Keratinocyte (primary cell): Measurements from ENCODE around the gene AXIN1. TPM values are rescaled to one million over a fixed set of nuclear protein-coding genes. Genes with fewer than 3 reads are reported as not detected.

Source experiments
- DNase-seq: peaks from one replicate; pipeline ENCODE4 v3.0.0-alpha.2; 2011; ENCODE audit warnings: low read depth, missing footprints, low spot score
- FAIRE-seq: peaks from 2 replicates; lab custom pipeline; 2011; peaks lifted over from hg19 to GRCh38; lab: Jason Lieb, UNC
- H2AFZ ChIP-seq: 2 replicates; pipeline ENCODE4 v1.6.0; 2012; ENCODE audit warnings: low read length, control low read depth, inconsistent platforms; ENCODE audit not compliant: control insufficient read depth
- H3K27ac ChIP-seq: 2 replicates; pipeline ENCODE4 v1.5.1; 2011; ENCODE audit warnings: low read length; ENCODE audit not compliant: control insufficient read depth, insufficient read depth
- H3K27me3 ChIP-seq: 3 replicates; pipeline ENCODE4 v1.6.0; 2011; ENCODE audit warnings: low read length; ENCODE audit not compliant: control insufficient read depth, insufficient read depth; ENCODE audit errors: extremely low read depth
- H3K36me3 ChIP-seq, 2 experiments: 2 replicates in 1 of 2; 3 replicates in 1 of 2; pipeline ENCODE4 v1.5.1; 2011; ENCODE audit warnings: low read length in 2 of 2, mild to moderate bottlenecking in 1 of 2; ENCODE audit not compliant: control insufficient read depth in 2 of 2, insufficient read depth in 2 of 2; ENCODE audit errors: extremely low read depth in 1 of 2
- H3K4me1 ChIP-seq: 3 replicates; pipeline ENCODE4 v1.5.1; 2011; ENCODE audit warnings: low read length; ENCODE audit not compliant: control insufficient read depth, insufficient read depth; ENCODE audit errors: extremely low read depth
- H3K4me2 ChIP-seq: 3 replicates; pipeline ENCODE4 v1.6.0; 2011; ENCODE audit warnings: low read depth, low read length; ENCODE audit not compliant: control insufficient read depth, insufficient read depth; ENCODE audit errors: extremely low read depth
- H3K4me3 ChIP-seq, 3 experiments: fragments of 200-600 bp in 1 of 3; sonication (generic) in 1 of 3; 2 replicates in 2 of 3; 3 replicates in 1 of 3; pipeline ENCODE4 v1.5.1; 2011 to 2016; ENCODE audit warnings: low read length in 3 of 3, mild to moderate bottlenecking in 3 of 3, control low read depth in 2 of 3, inconsistent platforms in 1 of 3, low read depth in 1 of 3, mixed read lengths in 1 of 3, mixed run types in 1 of 3, moderate library complexity in 1 of 3; ENCODE audit not compliant: control insufficient read depth in 2 of 3, insufficient read depth in 2 of 3; ENCODE audit errors: extremely low read depth in 1 of 3
- H3K79me2 ChIP-seq: 2 replicates; pipeline ENCODE4 v1.6.0; 2012; ENCODE audit warnings: low read length; ENCODE audit not compliant: control insufficient read depth, insufficient read depth
- H3K9ac ChIP-seq: 3 replicates; pipeline ENCODE4 v1.6.0; 2011; ENCODE audit warnings: low read length; ENCODE audit not compliant: control insufficient read depth, insufficient read depth; ENCODE audit errors: extremely low read depth
- H3K9me1 ChIP-seq: 3 replicates; pipeline ENCODE4 v1.6.0; 2011; ENCODE audit warnings: low read length; ENCODE audit not compliant: control insufficient read depth, insufficient read depth; ENCODE audit errors: extremely low read depth
- H3K9me3 ChIP-seq: 2 replicates; pipeline ENCODE4 v1.5.1; 2012; ENCODE audit warnings: low read depth, low read length; ENCODE audit not compliant: control insufficient read depth
- H4K20me1 ChIP-seq: 3 replicates; pipeline ENCODE4 v1.6.0; 2011; ENCODE audit warnings: low read length; ENCODE audit not compliant: control insufficient read depth, insufficient read depth; ENCODE audit errors: extremely low read depth
- EZH2 ChIP-seq: IDR thresholded peaks from one replicate; pipeline ENCODE4 v1.6.1; 2012; ENCODE audit warnings: inconsistent platforms, mild to moderate bottlenecking, low read length, moderate library complexity
- dilution Hi-C: fragments of 300-500 bp; cut with MboI; formaldehyde crosslinking; loops from one replicate; pipeline ENCODE4 v1.7.0; 2020; ENCODE audit warnings: low sequenced_read_pairs; ENCODE audit not compliant: extremely low pct_ligation_motif_present
- polyA plus RNA-seq, 5 experiments: library from polyadenylated mRNA; depleted of rRNA in 3 of 5; stranded (reverse) in 3 of 5; stranded (forward) in 1 of 5; unstranded in 1 of 5; fragments of >200 nt; gene quantifications; 1 replicate in 1 of 5; 2 replicates in 3 of 5; 3 replicates in 1 of 5; pipeline versions ENCODE4 v1.2.1 to v1.2.3, GENCODE V29; 2011 to 2012; ENCODE audit warnings: missing spikeins in 2 of 5, low read depth in 1 of 5, low replicate concordance in 1 of 5
- TF ChIP-seq, protein P1 (sequence below), 3 experiments: IDR thresholded peaks in 1 of 3; conservative IDR thresholded peaks in 1 of 3; optimal IDR thresholded peaks in 1 of 3; 2 replicates in 2 of 3; 3 replicates in 1 of 3; pipeline versions ENCODE3 to v1.5.1; 2011; ENCODE audit warnings: low read length in 3 of 3, mild to moderate bottlenecking in 3 of 3, moderate library complexity in 2 of 3, control low read depth in 1 of 3, inconsistent platforms in 1 of 3; ENCODE audit not compliant: insufficient read depth in 2 of 3; ENCODE audit errors: extremely low read depth in 1 of 3

The AXIN1 gene
- polyA plus RNA-seq, 1 donor (not counting 4 experiments of a cell fraction or from before 2014, with no cell fraction given) = 8.8 TPM

DNA sequence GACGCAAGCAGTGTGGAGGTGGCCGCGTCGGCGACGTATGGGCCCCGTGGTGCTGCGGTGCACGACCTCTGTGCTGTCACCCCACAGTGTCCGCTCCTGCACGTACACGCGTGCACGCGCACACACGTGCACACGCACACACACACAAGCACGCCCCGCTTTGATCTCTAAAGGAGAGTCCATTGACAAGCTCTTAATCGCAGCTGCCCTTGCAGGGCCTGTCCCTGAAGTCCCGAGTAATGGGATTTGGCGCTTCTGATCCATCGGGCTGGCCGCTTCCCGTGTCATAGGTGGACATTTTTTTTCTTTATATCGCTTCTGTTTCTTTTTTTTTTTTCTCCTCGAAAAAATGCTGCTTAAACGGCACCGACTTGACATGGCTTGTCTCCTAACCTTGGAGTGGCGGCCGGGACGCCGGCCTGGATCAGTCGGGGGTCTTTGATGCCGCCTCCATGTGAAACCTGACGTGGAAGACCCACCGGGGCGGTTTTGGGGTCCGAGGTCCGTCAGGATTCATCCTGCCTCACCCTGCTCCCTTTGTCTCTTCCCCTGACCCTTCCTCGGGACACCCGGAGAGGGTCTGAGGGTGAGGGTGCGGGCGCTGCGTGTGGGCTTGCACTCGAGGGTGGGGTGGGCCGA lies 8.3 kb upstream of the AXIN1 start:
- Histone ChIP-seq H2AFZ (no peak overlapping the region), H3K36me3 (no peaks in the 10 kb centered on the region), H3K27ac (no peak overlapping the region), H3K4me1 (no peaks in the 10 kb centered on the region), H3K27me3 (peaks cover 9% of the 10 kb centered on the region), H3K4me2 (no peak overlapping the region), H3K9me1 (no peaks in the 10 kb centered on the region), H3K79me2 (no peaks in the 10 kb centered on the region), H4K20me1 (no peaks in the 10 kb centered on the region), H3K9me3 (no peaks in the 10 kb centered on the region), H3K4me3 (no peak overlapping the region), H3K9ac (no peak overlapping the region)
- FAIRE-seq = no peak
- DNase-seq = no peak
- dilution Hi-C loops = no loop called here
- no peak for TF ChIP-seq EZH2
- TF ChIP-seq, protein P1, sequence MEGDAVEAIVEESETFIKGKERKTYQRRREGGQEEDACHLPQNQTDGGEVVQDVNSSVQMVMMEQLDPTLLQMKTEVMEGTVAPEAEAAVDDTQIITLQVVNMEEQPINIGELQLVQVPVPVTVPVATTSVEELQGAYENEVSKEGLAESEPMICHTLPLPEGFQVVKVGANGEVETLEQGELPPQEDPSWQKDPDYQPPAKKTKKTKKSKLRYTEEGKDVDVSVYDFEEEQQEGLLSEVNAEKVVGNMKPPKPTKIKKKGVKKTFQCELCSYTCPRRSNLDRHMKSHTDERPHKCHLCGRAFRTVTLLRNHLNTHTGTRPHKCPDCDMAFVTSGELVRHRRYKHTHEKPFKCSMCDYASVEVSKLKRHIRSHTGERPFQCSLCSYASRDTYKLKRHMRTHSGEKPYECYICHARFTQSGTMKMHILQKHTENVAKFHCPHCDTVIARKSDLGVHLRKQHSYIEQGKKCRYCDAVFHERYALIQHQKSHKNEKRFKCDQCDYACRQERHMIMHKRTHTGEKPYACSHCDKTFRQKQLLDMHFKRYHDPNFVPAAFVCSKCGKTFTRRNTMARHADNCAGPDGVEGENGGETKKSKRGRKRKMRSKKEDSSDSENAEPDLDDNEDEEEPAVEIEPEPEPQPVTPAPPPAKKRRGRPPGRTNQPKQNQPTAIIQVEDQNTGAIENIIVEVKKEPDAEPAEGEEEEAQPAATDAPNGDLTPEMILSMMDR (optimal IDR thresholded peaks at IDR 0.05 in 1 of 3, IDR thresholded peaks at IDR 0.05 in 1 of 3, conservative IDR thresholded peaks at IDR 0.05 in 1 of 3; ENCODE audit: extremely low read depth in 1 of 3, insufficient read depth in 2 of 3, low read length in 3 of 3) = no peak

DNA sequence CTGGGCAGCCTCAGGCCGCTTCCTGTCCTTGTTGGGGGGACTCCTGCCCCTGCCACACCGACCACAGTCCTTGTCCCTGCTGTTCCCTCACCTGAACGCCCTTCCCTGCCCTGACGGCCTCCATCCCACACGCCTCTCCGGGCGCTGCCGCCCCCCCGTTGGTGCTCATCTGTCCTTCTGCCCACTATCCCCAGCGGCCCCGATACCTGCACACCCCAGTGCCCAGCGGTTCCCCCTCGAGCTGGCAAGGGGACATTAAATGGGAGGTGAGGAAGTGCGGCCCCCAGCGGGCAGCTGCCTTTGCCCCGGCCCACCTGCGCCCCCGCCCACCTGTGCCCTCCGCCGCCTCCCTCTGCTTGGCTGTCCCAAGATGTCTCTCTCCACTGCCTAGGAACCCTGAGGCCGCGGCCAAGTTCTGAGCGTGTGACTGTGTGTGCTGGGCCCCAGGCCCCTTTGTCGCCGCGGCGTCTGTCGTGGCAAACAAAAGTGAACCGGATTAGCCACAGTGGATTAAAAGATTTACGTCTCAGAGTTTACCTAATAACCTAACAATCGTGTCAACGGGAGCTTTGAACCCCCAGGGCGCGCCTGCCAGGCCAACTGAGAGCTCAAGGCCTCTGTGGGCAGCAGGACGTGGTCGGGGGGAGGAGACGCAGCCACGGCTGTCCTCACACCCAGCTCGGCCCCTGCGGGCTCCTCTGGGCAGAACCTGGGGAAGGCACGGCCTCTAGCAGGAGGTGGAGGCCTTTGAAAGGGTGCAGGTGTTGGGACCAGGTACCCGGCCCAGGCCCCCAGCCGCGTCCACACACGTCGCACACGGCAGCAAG lies 7.6 kb upstream of the AXIN1 start:
- H3K36me3 ChIP-seq = no peaks in the 10 kb centered on the region
- no peaks in the 10 kb centered on the region for H3K79me2 ChIP-seq
- FAIRE-seq (no peak), DNase-seq (no peak)
- no peak overlapping the region for H2AFZ ChIP-seq
- H4K20me1 ChIP-seq = no peaks in the 10 kb centered on the region
- TF ChIP-seq EZH2 = no peak
- TF ChIP-seq, protein P1 (optimal IDR thresholded peaks at IDR 0.05 in 1 of 3, IDR thresholded peaks at IDR 0.05 in 1 of 3, conservative IDR thresholded peaks at IDR 0.05 in 1 of 3; ENCODE audit: extremely low read depth in 1 of 3, insufficient read depth in 2 of 3, low read length in 3 of 3) = no peak
- H3K9me3 ChIP-seq = no peaks in the 10 kb centered on the region
- peaks cover 9% of the 10 kb centered on the region for H3K27me3 ChIP-seq
- dilution Hi-C loops = no loop called here
- no peaks in the 10 kb centered on the region for H3K4me1 ChIP-seq
- no peak overlapping the region for H3K4me2 ChIP-seq
- no peak overlapping the region for H3K9ac ChIP-seq
- H3K27ac ChIP-seq = no peak overlapping the region
- H3K9me1 ChIP-seq = no peaks in the 10 kb centered on the region
- H3K4me3 ChIP-seq = no peak overlapping the region
